Measurements from ENCODE around the gene TTLL5.

DNA sequence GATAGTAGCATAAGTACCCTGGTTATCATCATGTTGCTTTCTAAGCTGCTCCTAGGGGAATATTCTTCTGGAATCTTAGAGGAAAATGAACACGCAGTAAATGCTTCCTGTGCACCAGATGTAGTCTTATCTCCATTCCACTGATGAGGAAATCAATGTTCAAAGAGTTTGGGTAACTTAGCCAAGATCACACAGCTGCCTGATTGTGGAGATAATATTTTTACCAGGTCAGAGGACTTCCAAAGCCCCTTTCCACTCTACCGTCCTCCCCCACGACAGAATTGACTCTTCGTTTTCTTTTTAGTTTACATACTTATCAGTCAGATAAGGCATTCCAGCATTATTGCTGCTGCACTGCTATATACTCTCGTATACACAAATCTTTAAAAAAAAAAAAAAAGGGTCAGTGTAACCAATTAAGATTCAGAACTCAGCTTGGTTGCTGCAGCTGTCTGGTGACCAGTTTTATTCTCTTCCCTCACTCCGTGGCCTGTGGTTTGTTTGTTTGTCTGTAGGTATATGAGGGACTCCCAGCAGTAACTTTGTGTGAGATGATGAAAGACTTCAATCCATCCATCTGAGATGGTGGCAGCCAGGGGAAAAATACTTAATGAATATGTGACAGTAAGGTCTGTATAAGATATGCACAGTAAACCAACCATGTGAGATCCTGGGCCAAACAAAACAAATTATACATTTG lies 210.3 kb downstream of the TTLL5 start:
- TF ChIP-seq POLR2A (IDR thresholded peaks at IDR 0.05) = no peak
- TF ChIP-seq, protein P1, sequence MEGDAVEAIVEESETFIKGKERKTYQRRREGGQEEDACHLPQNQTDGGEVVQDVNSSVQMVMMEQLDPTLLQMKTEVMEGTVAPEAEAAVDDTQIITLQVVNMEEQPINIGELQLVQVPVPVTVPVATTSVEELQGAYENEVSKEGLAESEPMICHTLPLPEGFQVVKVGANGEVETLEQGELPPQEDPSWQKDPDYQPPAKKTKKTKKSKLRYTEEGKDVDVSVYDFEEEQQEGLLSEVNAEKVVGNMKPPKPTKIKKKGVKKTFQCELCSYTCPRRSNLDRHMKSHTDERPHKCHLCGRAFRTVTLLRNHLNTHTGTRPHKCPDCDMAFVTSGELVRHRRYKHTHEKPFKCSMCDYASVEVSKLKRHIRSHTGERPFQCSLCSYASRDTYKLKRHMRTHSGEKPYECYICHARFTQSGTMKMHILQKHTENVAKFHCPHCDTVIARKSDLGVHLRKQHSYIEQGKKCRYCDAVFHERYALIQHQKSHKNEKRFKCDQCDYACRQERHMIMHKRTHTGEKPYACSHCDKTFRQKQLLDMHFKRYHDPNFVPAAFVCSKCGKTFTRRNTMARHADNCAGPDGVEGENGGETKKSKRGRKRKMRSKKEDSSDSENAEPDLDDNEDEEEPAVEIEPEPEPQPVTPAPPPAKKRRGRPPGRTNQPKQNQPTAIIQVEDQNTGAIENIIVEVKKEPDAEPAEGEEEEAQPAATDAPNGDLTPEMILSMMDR (IDR thresholded peaks at IDR 0.05) = no peak
